Retinal pigment epithelial cell (primary cell): Measurements from ENCODE around the gene SEPTIN1.
A peak's percentile ranks its signal among the peaks of the same experiment; 100 is the strongest.

Experiments
- DNase-seq: peaks from one replicate; pipeline ENCODE4 v3.0.0-alpha.2; 2010; ENCODE audit warnings: low read depth
- H3K4me3 ChIP-seq: 2 replicates; pipeline ENCODE4 v1.5.1; 2011; ENCODE audit warnings: mild to moderate bottlenecking, low read length, control low read depth, moderate library complexity
- CTCF ChIP-seq: conservative IDR thresholded peaks from 2 replicates; pipeline ENCODE4 v1.5.1; 2011; ENCODE audit warnings: low read depth, low read length, control low read depth, inconsistent platforms

The SEPTIN1 gene

GRCh38 chr16:30409125-30410060, 27.0 kb upstream of the SEPTIN1 start:
- no peak overlapping the region for H3K4me3 ChIP-seq
- DNase-seq, result no peak
- peak; percentile 98 for TF ChIP-seq CTCF

- no peak for TF ChIP-seq CTCF
- no peak for DNase-seq
- peak overlapping the region; percentile 64 for H3K4me3 ChIP-seq
Observed at GRCh38 chr16:30407804-30408534, 25.6 kb upstream of the SEPTIN1 start.

- TF ChIP-seq CTCF, result no peak
- no peak for DNase-seq
- H3K4me3 ChIP-seq, result peak within 1 kb of the TSS; percentile 64
Observed at GRCh38 chr16:30407102-30407803, 24.9 kb upstream of the SEPTIN1 start, which contains the start of gene ZNF771. Gene ZNF771, plus strand, starts transcription at chr16:30407606. Its CDS starts 448 bp downstream, at chr16:30408054.

GRCh38 chr16:30406795-30407101, 24.4 kb upstream of the SEPTIN1 start:
- peak overlapping the region; percentile 64 for H3K4me3 ChIP-seq
- no peak for DNase-seq
- no peak for TF ChIP-seq CTCF

- no peak for DNase-seq
- TF ChIP-seq CTCF, result no peak
- no peak overlapping the region for H3K4me3 ChIP-seq
Observed at GRCh38 chr16:30401768-30402425, 19.5 kb upstream of the SEPTIN1 start.

- TF ChIP-seq CTCF, result no peak
- DNase-seq, result no peak
- peak overlapping the region; percentile 73 for H3K4me3 ChIP-seq
Observed at GRCh38 chr16:30399435-30400186, 17.2 kb upstream of the SEPTIN1 start.
